Activated naive CD8-positive, alpha-beta T cell treated with anti-CD3 and anti-CD28 coated beads, Interleukin-2, amount 50 U/mL, for 16 hours (primary cell): ENCODE results near the gene IGLL5.
A peak's percentile ranks its signal among the peaks of the same experiment; 100 is the strongest.

Experiments used
- DNase-seq: peaks from one replicate; pipeline ENCODE4 v3.0.0-alpha.2; 2020; ENCODE audit warnings: low read depth, low spot score

IGLL5 gene

GRCh38 chr22:22863001-22863400 is 24.6 kb upstream of the IGLL5 start:
- DNase-seq = no peak

- no peak for DNase-seq
Observed at GRCh38 chr22:22865311-22866072, 22.1 kb upstream of the IGLL5 start.

GRCh38 chr22:22866381-22867111 is 21.1 kb upstream of the IGLL5 start:
- DNase-seq = no peak

- no peak for DNase-seq
Observed at GRCh38 chr22:22867996-22868715, 19.5 kb upstream of the IGLL5 start.

- DNase-seq = no peak
Observed at GRCh38 chr22:22870577-22871404, 16.8 kb upstream of the IGLL5 start.

- DNase-seq = no peak
Observed at GRCh38 chr22:22871536-22872278, 15.9 kb upstream of the IGLL5 start.

- DNase-seq = no peak
Observed at GRCh38 chr22:22872722-22873708, 14.6 kb upstream of the IGLL5 start.

- peak; percentile 52 for DNase-seq
Observed at GRCh38 chr22:22877523-22878210, 9.9 kb upstream of the IGLL5 start.

- no peak for DNase-seq
Observed at GRCh38 chr22:22878211-22878570, 9.4 kb upstream of the IGLL5 start.

GRCh38 chr22:22878801-22879674 is 8.6 kb upstream of the IGLL5 start:
- DNase-seq = no peak

- no peak for DNase-seq
Observed at GRCh38 chr22:22879675-22880155, 7.9 kb upstream of the IGLL5 start.

- DNase-seq = no peak
Observed at GRCh38 chr22:22880645-22881044, 7.0 kb upstream of the IGLL5 start.

- DNase-seq = no peak
Observed at GRCh38 chr22:22881116-22882000, 6.3 kb upstream of the IGLL5 start.

- no peak for DNase-seq
Observed at GRCh38 chr22:22882033-22882717, 5.4 kb upstream of the IGLL5 start.

- no peak for DNase-seq
Observed at GRCh38 chr22:22883090-22883727, 4.4 kb upstream of the IGLL5 start.
